ENCODE results near the gene DYSF. TPM values are rescaled to one million over a fixed set of nuclear protein-coding genes. Genes with fewer than 3 reads are reported as not detected.

DYSF gene
- total RNA-seq, 1 donor from 2014 or later, result 21.8 TPM

GRCh38 chr2:71715241-71715750, 261.9 kb downstream of the DYSF start:
- DNase-seq (ENCODE audit: low spot score), result no peak
- ATAC-seq, result no peak
- intact Hi-C loops (cut with DNase I), result no loop called here

GRCh38 chr2:71715951-71716696, 262.8 kb downstream of the DYSF start:
- ATAC-seq, result no peak
- intact Hi-C loops (cut with DNase I), result no loop called here
- DNase-seq (ENCODE audit: low spot score), result peak; percentile 48

GRCh38 chr2:71716697-71717624, 263.6 kb downstream of the DYSF start:
- DNase-seq (ENCODE audit: low spot score) (peak; percentile 72), ATAC-seq (peak; percentile 55)
- intact Hi-C loops (cut with DNase I), result no loop called here

GRCh38 chr2:71718686-71719085, 265.3 kb downstream of the DYSF start:
- DNase-seq (ENCODE audit: low spot score), result peak; percentile 56
- ATAC-seq, result no peak
- intact Hi-C loops (cut with DNase I), result no loop called here

GRCh38 chr2:71719520-71720282, 266.3 kb downstream of the DYSF start:
- intact Hi-C loops (cut with DNase I), result no loop called here
- peak; percentile 50 for DNase-seq (ENCODE audit: low spot score)
- no peak for ATAC-seq

- intact Hi-C loops (cut with DNase I), result no loop called here
- ATAC-seq, result peak; percentile 7
- DNase-seq (ENCODE audit: low spot score), result no peak
Observed at GRCh38 chr2:71720283-71720560, 266.9 kb downstream of the DYSF start.

- DNase-seq (ENCODE audit: low spot score), result peak; percentile 55
- peak; percentile 89 for ATAC-seq
- intact Hi-C loops (cut with DNase I), result no loop called here
Observed at GRCh38 chr2:71720596-71721361, 267.4 kb downstream of the DYSF start.

- intact Hi-C loops (cut with DNase I), result no loop called here
- ATAC-seq, result peak; percentile 44
- DNase-seq (ENCODE audit: low spot score), result no peak
Observed at GRCh38 chr2:71721362-71721665, 268.0 kb downstream of the DYSF start.

GRCh38 chr2:71721669-71722068, 268.3 kb downstream of the DYSF start:
- ATAC-seq, result no peak
- intact Hi-C loops (cut with DNase I), result no loop called here
- no peak for DNase-seq (ENCODE audit: low spot score)

- intact Hi-C loops (cut with DNase I), result no loop called here
- ATAC-seq (no peak), DNase-seq (ENCODE audit: low spot score) (no peak)
Observed at GRCh38 chr2:71722286-71722685, 268.9 kb downstream of the DYSF start.

GRCh38 chr2:71724793-71725192, 271.4 kb downstream of the DYSF start:
- no peak for DNase-seq (ENCODE audit: low spot score)
- intact Hi-C loops (cut with DNase I), result no loop called here
- no peak for ATAC-seq

- DNase-seq (ENCODE audit: low spot score), result no peak
- ATAC-seq, result no peak
- intact Hi-C loops (cut with DNase I), result no loop called here
Observed at GRCh38 chr2:71725836-71726235, 272.5 kb downstream of the DYSF start.

GRCh38 chr2:71727562-71727961, 274.2 kb downstream of the DYSF start:
- no peak for DNase-seq (ENCODE audit: low spot score)
- ATAC-seq, result no peak
- intact Hi-C loops (cut with DNase I), result no loop called here

GRCh38 chr2:71728036-71728435, 274.7 kb downstream of the DYSF start:
- DNase-seq (ENCODE audit: low spot score) (no peak), ATAC-seq (no peak)
- intact Hi-C loops (cut with DNase I), result no loop called here

- ATAC-seq (no peak), DNase-seq (ENCODE audit: low spot score) (peak; percentile 34)
- intact Hi-C loops (cut with DNase I), result no loop called here
Observed at GRCh38 chr2:71730785-71731383, 277.5 kb downstream of the DYSF start.

GRCh38 chr2:71734620-71735019, 281.3 kb downstream of the DYSF start:
- intact Hi-C loops (cut with DNase I), result no loop called here
- DNase-seq (ENCODE audit: low spot score), result no peak
- no peak for ATAC-seq

- ATAC-seq, result peak; percentile 4
- intact Hi-C loops (cut with DNase I), result no loop called here
Observed at GRCh38 chr2:71735676-71736075, 282.3 kb downstream of the DYSF start.

More at GRCh38 chr2:71735676-71736075, 282.3 kb downstream of the DYSF start:
- no peak for DNase-seq (ENCODE audit: low spot score)

Measured in sciatic nerve (tissue), 2 donors.